HuH-7 (cell line): ENCODE results near the gene ANKRD9.

Source experiments
- DNase-seq: peaks from one replicate; pipeline ENCODE4 v3.0.0; 2011; ENCODE audit warnings: low spot score

The ANKRD9 gene

GRCh38 chr14:102512793-102513300 is 3.3 kb upstream of the ANKRD9 start:
- DNase-seq = no peak

- no peak for DNase-seq
These were observed 2.0 kb upstream of the ANKRD9 start for GRCh38 chr14:102511538-102511937.

- DNase-seq = peak; percentile 93
These were observed 1.3 kb upstream of the ANKRD9 start for GRCh38 chr14:102510616-102511520.

- peak; percentile 47 for DNase-seq
These were observed 516 bp downstream of the ANKRD9 start for GRCh38 chr14:102508774-102509745.

GRCh38 chr14:102508410-102508773 is 1.2 kb downstream of the ANKRD9 start:
- DNase-seq = peak; percentile 83

GRCh38 chr14:102507857-102508312 is 1.7 kb downstream of the ANKRD9 start:
- DNase-seq = peak; percentile 42

GRCh38 chr14:102507081-102507856 is 2.3 kb downstream of the ANKRD9 start:
- DNase-seq = no peak

- DNase-seq = no peak
These were observed 3.0 kb downstream of the ANKRD9 start for GRCh38 chr14:102506626-102506925.

- no peak for DNase-seq
These were observed 3.6 kb downstream of the ANKRD9 start for GRCh38 chr14:102505775-102506625.

GRCh38 chr14:102505000-102505619 is 4.5 kb downstream of the ANKRD9 start:
- no peak for DNase-seq

GRCh38 chr14:102504328-102504999 is 5.1 kb downstream of the ANKRD9 start:
- DNase-seq = no peak

- no peak for DNase-seq
These were observed 5.8 kb downstream of the ANKRD9 start for GRCh38 chr14:102503641-102504327.

- no peak for DNase-seq
These were observed 7.0 kb downstream of the ANKRD9 start for GRCh38 chr14:102502571-102502970.

- no peak for DNase-seq
These were observed 7.7 kb downstream of the ANKRD9 start for GRCh38 chr14:102501751-102502315.

- no peak for DNase-seq
These were observed 8.9 kb downstream of the ANKRD9 start for GRCh38 chr14:102500713-102501112.

- no peak for DNase-seq
These were observed 9.4 kb downstream of the ANKRD9 start for GRCh38 chr14:102500158-102500662.

- no peak for DNase-seq
These were observed 10.0 kb downstream of the ANKRD9 start for GRCh38 chr14:102499401-102500157.
